OCI-LY7 (cell line): ENCODE data around the gene ZMIZ1. TPM values are rescaled to one million over a fixed set of nuclear protein-coding genes. Genes with fewer than 3 reads are reported as not detected.

ENCODE experiments used
- BruUV-seq: library from RNA; stranded (reverse); fragments of 400-500 nt; replicated peaks from 2 replicates; lab custom pipeline; 2021; lab: Mats Ljungman, UMichigan
- CTCF ChIA-PET: fragments of 300-600 bp; sonication (Branson Sonifier 250); formaldehyde crosslinking; loops from one replicate; lab custom pipeline; 2022; ENCODE audit warnings: antibody characterized with exemption; ENCODE audit not compliant: unreplicated experiment; lab: Charles Lee
- POLR2A ChIA-PET: fragments of 300-600 bp; sonication (Branson Sonifier 250); formaldehyde crosslinking; loops from one replicate; lab custom pipeline; 2022; ENCODE audit warnings: antibody characterized with exemption; lab: Charles Lee
- DNase-seq: peaks from one replicate; pipeline ENCODE4 v3.0.0-alpha.2; 2015; ENCODE audit warnings: low spot score
- H2AFZ ChIP-seq: fragments of 200-600 bp; sonication (generic), shearing (Covaris generic); 2 replicates; pipeline ENCODE4 v1.6.1; 2014; ENCODE audit warnings: mild to moderate bottlenecking, antibody characterized with exemption, low read length, moderate library complexity
- H3K27ac ChIP-seq: fragments of 200-600 bp; sonication (generic); 2 replicates; pipeline ENCODE4 v1.5.1; 2014; ENCODE audit warnings: mixed run types, low read depth, mild to moderate bottlenecking, moderate library complexity, low read length, inconsistent platforms; ENCODE audit not compliant: poor library complexity, severe bottlenecking
- H3K36me3 ChIP-seq: fragments of 200-600 bp; sonication (generic); 2 replicates; pipeline ENCODE4 v1.6.1; 2014; ENCODE audit warnings: mild to moderate bottlenecking, antibody characterized with exemption, low read length, moderate library complexity, mixed read lengths; ENCODE audit not compliant: insufficient read depth
- H3K4me1 ChIP-seq: fragments of 200-600 bp; sonication (generic); 2 replicates; pipeline ENCODE4 v1.5.1; 2014; ENCODE audit warnings: mild to moderate bottlenecking, low read length; ENCODE audit not compliant: insufficient read depth, poor library complexity, severe bottlenecking
- H3K4me2 ChIP-seq: fragments of 200-600 bp; sonication (generic); 2 replicates; pipeline ENCODE4 v1.6.1; 2014; ENCODE audit warnings: mild to moderate bottlenecking, low read length
- H3K4me3 ChIP-seq: fragments of 200-600 bp; sonication (generic); 2 replicates; pipeline ENCODE4 v1.5.1; 2014; ENCODE audit warnings: mild to moderate bottlenecking, low read depth, low read length; ENCODE audit not compliant: poor library complexity, severe bottlenecking
- H3K79me2 ChIP-seq: fragments of 200-600 bp; sonication (generic); 2 replicates; pipeline ENCODE4 v1.6.1; 2016; ENCODE audit warnings: low read depth, mild to moderate bottlenecking, low read length, moderate library complexity, mixed read lengths; ENCODE audit not compliant: insufficient read depth
- H3K9me2 ChIP-seq: fragments of 200-600 bp; sonication (generic); 2 replicates; pipeline ENCODE4 v1.6.1; 2016; ENCODE audit warnings: mild to moderate bottlenecking, low read length, mixed read lengths; ENCODE audit not compliant: insufficient read depth
- H3K9me3 ChIP-seq: fragments of 200-600 bp; sonication (generic); 2 replicates; pipeline ENCODE4 v1.6.1; 2014; ENCODE audit warnings: mild to moderate bottlenecking, mixed run types, low read length, mixed read lengths
- H4K20me1 ChIP-seq: fragments of 200-600 bp; sonication (generic); 2 replicates; pipeline ENCODE4 v1.6.1; 2014; ENCODE audit warnings: mild to moderate bottlenecking, antibody characterized with exemption, low read length, moderate library complexity, mixed read lengths; ENCODE audit not compliant: insufficient read depth
- EZH2phosphoT487 ChIP-seq: fragments of 200-600 bp; sonication (generic); IDR thresholded peaks from 2 replicates; pipeline ENCODE4 v1.6.1; 2018; ENCODE audit warnings: low read depth, borderline replicate concordance, mild to moderate bottlenecking, mixed run types, antibody characterized with exemption, low read length, moderate library complexity, mixed read lengths
- intact Hi-C: fragments of 100-400 bp; cut with micrococcal nuclease; formaldehyde crosslinking; loops from one replicate; pipeline ENCODE4 v1.10.0; 2022; ENCODE audit not compliant: unreplicated experiment
- total RNA-seq, 2 experiments: library from RNA; depleted of rRNA in 1 of 2; stranded (reverse); fragments of >200 nt in 1 of 2; shearing (Covaris generic) in 1 of 2; gene quantifications; 2 replicates each; pipeline ENCODE4 v1.2.3, GENCODE V29; 2014 to 2022
- TF ChIP-seq, protein P1 (sequence below): fragments of 200-600 bp; sonication (generic); conservative IDR thresholded peaks from 2 replicates; pipeline ENCODE4 v1.5.1; 2014; ENCODE audit warnings: mild to moderate bottlenecking, antibody characterized with exemption, low read length, moderate library complexity, mixed read lengths

ZMIZ1 gene
- total RNA-seq, 2 experiments from 2014 or later: 20.4 to 66.9 TPM

DNA sequence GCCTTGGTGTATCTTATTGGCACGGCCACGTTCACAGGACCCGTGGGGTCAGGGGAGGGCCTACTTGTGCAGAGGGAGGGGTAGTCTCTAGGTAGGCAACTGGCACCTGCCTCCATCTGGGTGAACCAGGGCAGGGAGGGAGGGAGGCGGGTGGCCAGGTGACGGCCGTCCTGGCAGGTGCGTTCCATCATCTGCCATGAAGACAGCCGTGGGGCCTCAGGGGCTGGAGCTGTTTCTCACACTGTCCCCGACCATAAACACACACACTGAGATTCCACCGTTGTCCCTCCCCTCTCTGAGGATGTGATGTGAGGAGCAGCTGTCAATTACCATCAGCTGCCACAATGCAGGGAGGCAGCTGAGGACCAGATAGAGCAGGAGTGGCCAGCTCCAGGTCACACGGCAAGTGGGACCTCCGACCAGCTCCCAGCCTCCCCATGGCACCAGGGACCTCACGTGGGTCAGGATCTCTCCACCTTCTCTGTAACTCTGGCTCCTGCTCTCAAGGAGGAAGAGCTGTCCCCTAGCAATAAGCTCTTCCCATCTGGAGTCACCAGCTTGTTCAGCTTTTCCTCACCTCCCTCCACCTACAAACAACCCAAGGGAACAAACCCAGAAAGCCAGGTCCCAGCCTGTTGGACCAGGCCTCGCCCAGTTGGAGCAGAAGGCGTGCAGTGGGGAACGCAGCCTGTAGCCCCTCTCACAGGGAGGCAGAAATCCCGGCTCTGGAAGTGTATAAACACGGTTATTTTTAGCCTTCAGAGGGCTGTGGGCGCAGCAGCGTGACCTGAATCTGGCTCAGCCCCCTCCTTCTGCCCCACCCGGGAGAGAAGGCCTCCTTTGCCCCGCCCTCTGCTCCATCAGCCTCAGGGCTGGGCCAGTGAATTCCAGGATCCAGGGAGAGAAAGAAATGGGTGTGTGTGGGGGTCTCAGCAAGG lies 33.1 kb downstream of the ZMIZ1 start:
- no peaks in the 10 kb centered on the region for H3K9me2 ChIP-seq
- intact Hi-C loops: no loop called here
- peak overlapping the region; percentile 66 for H3K4me2 ChIP-seq
- peak overlapping the region; percentile 27 for H3K4me3 ChIP-seq
- TF ChIP-seq, protein P1, sequence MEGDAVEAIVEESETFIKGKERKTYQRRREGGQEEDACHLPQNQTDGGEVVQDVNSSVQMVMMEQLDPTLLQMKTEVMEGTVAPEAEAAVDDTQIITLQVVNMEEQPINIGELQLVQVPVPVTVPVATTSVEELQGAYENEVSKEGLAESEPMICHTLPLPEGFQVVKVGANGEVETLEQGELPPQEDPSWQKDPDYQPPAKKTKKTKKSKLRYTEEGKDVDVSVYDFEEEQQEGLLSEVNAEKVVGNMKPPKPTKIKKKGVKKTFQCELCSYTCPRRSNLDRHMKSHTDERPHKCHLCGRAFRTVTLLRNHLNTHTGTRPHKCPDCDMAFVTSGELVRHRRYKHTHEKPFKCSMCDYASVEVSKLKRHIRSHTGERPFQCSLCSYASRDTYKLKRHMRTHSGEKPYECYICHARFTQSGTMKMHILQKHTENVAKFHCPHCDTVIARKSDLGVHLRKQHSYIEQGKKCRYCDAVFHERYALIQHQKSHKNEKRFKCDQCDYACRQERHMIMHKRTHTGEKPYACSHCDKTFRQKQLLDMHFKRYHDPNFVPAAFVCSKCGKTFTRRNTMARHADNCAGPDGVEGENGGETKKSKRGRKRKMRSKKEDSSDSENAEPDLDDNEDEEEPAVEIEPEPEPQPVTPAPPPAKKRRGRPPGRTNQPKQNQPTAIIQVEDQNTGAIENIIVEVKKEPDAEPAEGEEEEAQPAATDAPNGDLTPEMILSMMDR: no peak
- TF ChIP-seq EZH2phosphoT487: no peak
- no peak overlapping the region for H2AFZ ChIP-seq
- POLR2A ChIA-PET: interaction anchor here (0.8 to 3.0 kb wide), 8 partner anchors 9 to 39 kb away, joined by 3 to 13 read pairs (median 4); no protein-coding TSS in a partner anchor
- H3K27ac ChIP-seq: peak overlapping the region; percentile 46
- no peaks in the 10 kb centered on the region for H3K9me3 ChIP-seq
- 0 out of 2 replicates have a peak, but pooled peaks cover 4% of the 10 kb centered on the region for H4K20me1 ChIP-seq
- DNase-seq: peak; percentile 57
- H3K4me1 ChIP-seq: peaks cover 78% of the 10 kb centered on the region
- CTCF ChIA-PET: interaction anchor here (0.6 to 0.9 kb wide), 2 partner anchors 31 to 102 kb away, joined by 3 to 4 read pairs; no protein-coding TSS in a partner anchor
- no peaks in the 10 kb centered on the region for H3K79me2 ChIP-seq
- no TSS peak for BruUV-seq
- no peaks in the 10 kb centered on the region for H3K36me3 ChIP-seq

DNA sequence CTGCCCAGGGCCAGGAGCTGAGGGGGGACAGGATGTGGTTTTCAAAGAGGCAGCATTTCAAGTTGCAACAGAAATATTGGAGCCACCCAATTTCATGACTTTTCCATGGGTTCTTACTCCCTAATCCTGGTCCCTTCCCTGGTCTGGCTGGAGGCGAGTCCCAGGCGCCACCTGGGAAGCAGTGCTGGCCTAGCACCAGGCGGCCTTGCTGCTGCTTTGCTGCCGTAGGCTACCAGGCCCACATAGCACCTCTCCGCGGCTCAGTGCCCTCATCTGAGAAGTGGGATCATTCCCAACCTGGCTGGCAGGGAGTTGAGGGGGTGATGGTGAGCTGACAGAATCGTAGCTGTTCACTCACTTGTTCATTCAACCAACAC lies 33.7 kb downstream of the ZMIZ1 start:
- TF ChIP-seq, protein P1: no peak
- TF ChIP-seq EZH2phosphoT487: no peak
- Histone ChIP-seq H3K27ac (peak overlapping the region; percentile 46), H3K4me2 (peak overlapping the region; percentile 66), H2AFZ (no peak overlapping the region), H3K36me3 (no peaks in the 10 kb centered on the region), H3K4me1 (peaks cover 77% of the 10 kb centered on the region), H3K9me2 (no peaks in the 10 kb centered on the region), H4K20me1 (0 out of 2 replicates have a peak, but pooled peaks cover 4% of the 10 kb centered on the region), H3K79me2 (no peaks in the 10 kb centered on the region), H3K4me3 (peak overlapping the region; percentile 27), H3K9me3 (no peaks in the 10 kb centered on the region)
- no TSS peak for BruUV-seq
- POLR2A ChIA-PET: interaction anchor here (1.2 to 3.0 kb wide), 6 partner anchors 8 to 80 kb away, joined by 3 to 13 read pairs (median 6); no protein-coding TSS in a partner anchor
- CTCF ChIA-PET: interaction anchor here (0.9 kb wide), 1 partner anchor 31 kb away, joined by 4 read pairs; no protein-coding TSS in a partner anchor
- DNase-seq: no peak
- intact Hi-C loops: no loop called here
